NCI-H2171 treated with DMSO at 0.1 percent for 48 hours (cell line): ENCODE data around the gene ZNF276.
"Not testable (repeated sequence)": the region's sequence is repeated elsewhere in the genome, so short reads cannot be mapped to it uniquely, and the experiment has no call there.

ENCODE experiments used
- DNase-seq: peaks from one replicate; lab custom pipeline; 2025; lab: John Stamatoyannopoulos, UW

The ZNF276 gene

GRCh38 chr16:89737341-89738071, 16.2 kb downstream of the ZNF276 start:
- DNase-seq: no peak

DNA sequence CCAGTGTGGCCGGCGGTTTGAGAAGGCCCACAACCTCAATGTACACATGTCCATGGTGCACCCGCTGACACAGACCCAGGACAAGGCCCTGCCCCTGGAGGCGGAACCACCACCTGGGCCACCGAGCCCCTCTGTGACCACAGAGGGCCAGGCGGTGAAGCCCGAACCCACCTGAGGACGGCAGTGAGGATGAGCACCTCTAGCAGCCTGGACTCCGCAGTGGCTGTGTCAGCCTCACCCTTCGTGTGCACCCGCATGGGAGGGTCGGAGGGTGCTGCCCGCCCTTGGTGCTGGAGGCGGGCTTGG, 16.7 kb downstream of the ZNF276 start:
- DNase-seq: no peak

DNA sequence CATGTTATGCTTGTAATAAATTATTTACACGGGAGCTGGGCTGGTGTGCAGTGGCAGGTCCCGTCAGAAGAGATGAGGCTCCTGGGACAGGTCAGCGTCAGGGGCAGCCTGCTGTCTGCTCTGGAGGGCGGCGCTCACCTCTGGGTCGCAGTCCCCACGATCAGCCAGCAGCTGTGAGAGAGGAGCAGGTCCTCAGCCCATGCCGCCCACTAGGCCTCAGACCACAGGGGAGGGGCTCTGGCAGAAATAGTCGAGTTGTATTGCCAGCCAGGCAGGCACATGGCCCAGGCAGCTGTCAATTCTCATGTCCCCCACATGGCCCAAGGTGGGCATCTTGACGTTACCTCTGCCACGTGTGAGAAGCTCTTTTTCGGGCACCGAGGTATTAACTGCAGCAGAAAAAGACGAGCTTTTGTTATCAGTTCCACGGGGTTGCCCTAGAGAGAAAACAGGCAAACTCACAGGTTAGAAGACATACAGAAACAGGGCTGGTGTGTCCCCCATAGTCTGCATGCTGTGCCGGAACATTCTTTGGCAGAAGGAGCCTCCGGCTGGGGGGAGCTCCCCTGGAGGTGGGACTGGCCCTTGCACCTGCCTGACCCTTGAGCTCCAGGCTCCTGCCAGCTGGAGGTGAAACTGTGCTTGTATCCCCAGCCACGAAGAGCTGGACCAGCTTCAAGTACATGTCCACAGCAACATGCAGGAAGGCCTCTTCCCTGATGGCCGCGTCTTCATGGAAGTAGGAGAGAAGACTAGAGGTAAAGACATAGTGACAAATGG, 17.4 kb downstream of the ZNF276 start:
- DNase-seq: no peak

GRCh38 chr16:89739383-89739782, 18.0 kb downstream of the ZNF276 start:
- DNase-seq: no peak

DNA sequence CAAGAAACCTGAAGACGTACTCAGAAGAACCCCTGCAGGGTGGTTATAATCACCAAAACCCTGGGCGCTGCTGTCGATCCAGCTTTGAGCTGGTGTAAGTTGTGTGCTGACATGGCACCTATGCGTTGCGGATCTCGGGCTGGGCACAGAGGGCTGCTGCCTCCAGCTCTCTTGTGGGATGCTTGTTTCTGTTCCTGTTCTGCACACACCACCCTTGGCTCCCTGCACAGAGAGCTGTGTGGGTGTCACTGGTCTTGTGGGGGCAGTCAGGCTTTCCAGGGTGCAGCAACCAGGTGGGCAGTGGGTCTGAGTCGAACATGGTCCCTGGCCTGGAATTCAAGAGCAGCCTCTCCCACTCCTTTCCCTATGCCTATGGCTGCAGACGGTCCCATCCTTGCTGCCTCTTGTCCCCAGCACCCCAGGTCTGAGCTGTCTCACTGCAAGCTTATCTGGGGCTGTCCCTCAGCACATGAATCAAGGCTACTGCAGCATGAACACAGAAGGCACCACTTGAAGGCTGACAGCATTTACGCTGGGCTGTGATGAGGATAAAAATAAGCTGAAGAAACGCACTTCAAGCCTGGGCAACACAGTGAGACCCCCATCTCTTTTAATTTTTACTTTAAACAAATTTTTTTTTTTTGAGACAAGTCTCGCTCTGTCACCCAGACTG, 20.1 kb downstream of the ZNF276 start:
- DNase-seq: no peak

- no peak for DNase-seq
Observed at GRCh38 chr16:89742948-89743347, 21.6 kb downstream of the ZNF276 start.

- no peak for DNase-seq
Observed at GRCh38 chr16:89744813-89745212, 23.5 kb downstream of the ZNF276 start.

DNA sequence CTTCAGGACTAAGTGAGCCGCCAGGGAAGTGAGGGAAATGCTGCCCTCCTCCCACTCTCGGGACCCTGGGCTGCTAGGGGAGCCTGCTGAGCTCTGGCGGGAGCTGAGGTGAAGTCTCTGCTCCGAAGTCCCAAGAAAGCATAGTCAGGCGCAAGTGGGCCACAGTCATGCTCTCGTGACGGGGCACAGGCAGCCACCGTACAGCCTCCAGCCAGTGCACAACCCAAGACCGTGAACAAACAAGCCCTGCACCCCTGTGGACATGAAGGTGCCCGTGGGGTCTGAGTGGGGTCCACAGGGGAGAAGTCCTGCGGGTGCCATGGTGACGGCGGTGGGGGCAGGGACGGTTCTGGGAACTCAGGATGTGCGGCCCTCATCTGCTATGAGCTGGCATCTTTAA, 24.7 kb downstream of the ZNF276 start:
- DNase-seq: no peak

- no peak for DNase-seq
Observed at GRCh38 chr16:89748076-89748475, 26.7 kb downstream of the ZNF276 start.

DNA sequence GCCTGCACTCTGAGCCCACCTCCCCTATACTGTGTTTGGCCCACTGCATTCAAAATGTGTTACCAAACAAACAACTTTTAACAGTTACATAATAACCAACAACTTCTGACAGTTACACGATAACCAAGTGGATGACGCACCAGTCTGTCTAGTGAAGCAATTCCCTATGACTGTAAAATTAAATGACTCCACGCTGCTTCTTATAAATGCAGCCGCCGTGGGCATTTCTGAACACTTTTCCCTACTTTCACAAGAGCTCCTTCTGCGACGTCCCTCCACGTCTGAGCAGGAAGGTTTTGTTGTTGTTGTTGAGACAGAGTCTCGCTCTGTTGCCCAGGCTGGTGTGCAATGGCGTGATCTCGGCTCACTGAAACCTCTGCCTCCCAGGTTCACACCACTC, 27.6 kb downstream of the ZNF276 start:
- DNase-seq: no peak

DNA sequence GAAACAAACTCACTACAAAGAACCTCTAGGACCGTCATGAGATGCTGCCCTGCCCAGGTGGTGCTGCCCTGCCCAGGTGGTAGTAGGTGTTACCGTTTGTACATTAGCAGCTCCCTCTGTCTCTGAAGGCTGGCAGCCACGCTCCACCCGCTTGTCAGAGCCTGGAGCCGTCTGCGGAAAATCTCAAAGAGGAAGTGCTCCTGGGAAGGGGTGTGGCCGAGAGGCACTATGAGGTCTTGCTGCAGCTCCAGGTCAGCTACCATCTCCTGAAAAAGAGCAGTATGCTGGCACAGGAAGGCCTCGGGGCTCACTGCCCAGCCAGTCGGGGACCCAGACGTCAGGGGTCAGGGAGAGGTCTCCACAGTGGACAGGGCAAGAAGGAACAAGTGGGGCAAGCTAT, 28.3 kb downstream of the ZNF276 start:
- DNase-seq: no peak

DNA sequence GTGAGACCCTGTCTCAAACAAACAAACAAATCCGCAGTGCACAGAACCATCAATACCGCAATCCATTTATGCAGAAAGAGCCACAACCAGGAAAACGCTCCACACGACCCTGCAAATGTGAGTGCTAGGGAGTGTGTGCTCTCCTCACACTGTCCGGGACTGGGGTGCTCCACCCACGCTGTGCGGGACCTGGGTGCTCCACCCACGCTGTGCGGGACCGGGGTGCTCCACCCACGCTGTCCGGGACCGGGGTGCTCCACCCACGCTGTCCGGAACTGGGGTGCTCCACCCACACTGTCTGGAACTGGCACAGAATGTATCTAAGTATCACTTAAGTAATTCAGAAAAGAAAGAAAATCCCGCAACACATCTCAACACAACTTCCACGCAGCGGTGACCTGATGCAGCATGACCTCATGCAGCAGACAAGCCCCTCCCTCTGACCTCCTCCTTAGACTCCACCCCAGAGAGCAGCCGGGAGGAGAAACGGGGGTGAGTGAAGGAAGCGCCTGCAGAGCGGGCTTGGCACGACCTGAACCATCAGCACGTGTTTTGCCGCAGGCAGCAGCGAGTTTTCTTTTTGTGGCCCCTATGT, 38.5 kb downstream of the ZNF276 start:
- no peak for DNase-seq

DNA sequence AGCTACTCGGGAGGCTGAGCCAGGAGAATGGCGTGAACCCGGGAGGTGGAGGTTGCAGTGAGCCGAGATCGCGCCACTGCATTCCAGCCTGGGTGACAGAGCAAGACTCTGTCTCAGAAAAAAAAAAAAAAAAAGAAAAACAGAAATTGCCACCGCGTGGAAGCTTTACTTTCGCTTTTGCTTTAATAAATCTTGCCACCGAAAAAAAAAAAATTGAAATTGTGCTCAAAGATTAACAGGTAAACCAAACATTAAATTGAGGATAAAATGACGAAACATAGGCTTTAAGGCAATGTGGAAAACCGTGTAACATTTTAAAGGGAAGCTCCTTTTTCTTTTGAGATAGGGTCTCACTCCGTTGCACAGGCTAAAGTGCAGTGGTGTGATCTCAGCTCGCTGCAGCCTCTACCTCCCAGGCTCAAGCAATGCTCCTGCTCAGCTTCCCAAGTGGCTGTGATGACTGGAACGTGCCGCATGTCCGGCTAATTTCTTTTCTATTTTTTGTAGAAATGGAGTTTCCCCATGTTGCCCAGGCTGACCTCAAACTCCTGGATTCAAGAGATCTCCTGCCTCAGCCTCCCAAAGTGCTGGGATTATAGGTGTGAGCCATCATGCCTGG, 40.1 kb downstream of the ZNF276 start:
- no peak for DNase-seq

DNA sequence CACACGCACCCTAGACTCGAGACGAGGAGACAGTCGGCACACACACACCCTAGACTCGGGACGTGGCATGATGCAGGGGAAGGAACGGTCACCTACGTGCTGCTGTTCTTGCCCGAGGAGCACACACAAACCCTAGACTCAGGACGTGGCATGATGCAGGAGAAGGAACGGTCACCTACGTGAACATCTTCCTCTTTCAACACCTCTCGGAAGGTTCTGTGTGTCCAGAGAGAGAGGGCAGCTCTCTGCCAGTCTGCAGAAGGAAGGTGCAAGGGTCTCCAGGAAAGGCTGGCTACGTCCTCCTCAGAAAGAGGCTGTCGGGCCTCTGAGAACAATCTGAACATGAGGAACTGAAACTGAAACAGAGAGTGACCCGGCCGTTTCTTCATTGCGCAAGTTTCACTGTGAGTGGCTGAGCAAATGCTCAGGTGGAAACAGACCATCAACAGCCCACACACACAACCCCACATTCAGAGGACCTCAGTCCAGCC, 43.4 kb downstream of the ZNF276 start:
- DNase-seq: no peak

GRCh38 chr16:89765292-89765830, 44.0 kb downstream of the ZNF276 start:
- DNase-seq: no peak

- DNase-seq: no peak
Observed at GRCh38 chr16:89770367-89770766, 49.0 kb downstream of the ZNF276 start.

GRCh38 chr16:89775223-89775622, 53.9 kb downstream of the ZNF276 start:
- DNase-seq: no peak

- not testable (repeated sequence) for DNase-seq
Observed at GRCh38 chr16:89778211-89778610, 56.9 kb downstream of the ZNF276 start.

DNA sequence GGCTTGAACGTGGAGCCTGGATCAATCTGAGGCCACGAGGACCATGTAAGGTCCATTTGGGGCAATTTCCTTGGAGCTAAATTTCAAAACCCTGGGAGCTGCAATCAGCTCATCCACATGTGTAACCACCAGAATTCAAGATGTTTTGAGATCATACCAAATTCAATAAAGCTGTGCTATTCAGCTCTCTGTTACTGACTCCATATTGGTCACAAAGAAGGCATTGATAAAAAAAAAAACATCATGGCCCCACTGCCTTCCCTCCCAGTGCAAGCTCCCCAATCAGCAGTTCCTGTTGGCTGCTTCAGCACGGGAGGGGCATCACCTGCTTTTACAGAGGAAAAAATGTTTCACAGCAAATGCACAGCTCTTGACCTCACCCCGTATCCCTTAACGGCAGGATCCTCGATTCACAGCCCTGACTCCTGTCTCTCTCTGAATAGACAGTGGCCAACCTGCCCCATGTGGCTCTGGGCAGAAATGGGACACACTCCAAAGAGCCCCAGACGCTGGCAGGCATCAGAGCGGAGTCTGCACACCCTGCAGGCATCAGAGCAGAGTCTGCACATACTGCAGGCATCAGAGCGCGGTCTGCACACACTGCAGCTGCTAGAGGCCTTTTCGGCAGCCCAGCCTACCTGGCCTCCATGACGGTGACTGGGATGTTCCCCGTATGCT, 58.0 kb downstream of the ZNF276 start:
- no peak for DNase-seq

GRCh38 chr16:89779909-89780305, 58.6 kb downstream of the ZNF276 start:
- no peak for DNase-seq

DNA sequence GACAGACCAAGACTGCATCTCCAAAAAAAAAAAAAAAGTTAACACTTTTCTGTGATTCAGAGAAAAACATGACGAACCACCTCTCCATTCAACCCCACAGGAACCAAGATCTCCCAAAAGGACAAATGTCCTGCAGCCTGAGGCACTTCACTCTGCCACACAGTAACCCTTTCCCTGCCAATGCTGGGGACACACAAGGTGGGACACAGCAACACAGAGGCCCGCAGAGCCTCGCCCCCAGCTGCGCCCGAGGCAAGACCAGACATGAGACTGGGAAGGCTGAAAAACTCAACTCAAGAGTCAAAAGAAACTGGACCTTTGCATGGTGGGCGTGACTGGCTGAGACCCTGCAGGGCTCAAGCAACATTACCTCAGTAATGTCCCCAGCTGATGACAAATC, 61.2 kb downstream of the ZNF276 start:
- DNase-seq: no peak
